B cell (primary cell): ENCODE results near the gene ACSF2.

Experiments used
- EZH2 ChIP-seq: IDR thresholded peaks from 2 replicates; pipeline ENCODE4 v1.6.1; 2012; ENCODE audit warnings: borderline replicate concordance, low read depth, mild to moderate bottlenecking, moderate library complexity, low read length; ENCODE audit not compliant: insufficient read depth, poor library complexity, severe bottlenecking
- TF ChIP-seq, protein P1 (sequence below): fragments of 200-600 bp; IDR thresholded peaks from one replicate; pipeline ENCODE4 v1.8.0; 2022; ENCODE audit warnings: antibody characterized with exemption, mild to moderate bottlenecking

DNA sequence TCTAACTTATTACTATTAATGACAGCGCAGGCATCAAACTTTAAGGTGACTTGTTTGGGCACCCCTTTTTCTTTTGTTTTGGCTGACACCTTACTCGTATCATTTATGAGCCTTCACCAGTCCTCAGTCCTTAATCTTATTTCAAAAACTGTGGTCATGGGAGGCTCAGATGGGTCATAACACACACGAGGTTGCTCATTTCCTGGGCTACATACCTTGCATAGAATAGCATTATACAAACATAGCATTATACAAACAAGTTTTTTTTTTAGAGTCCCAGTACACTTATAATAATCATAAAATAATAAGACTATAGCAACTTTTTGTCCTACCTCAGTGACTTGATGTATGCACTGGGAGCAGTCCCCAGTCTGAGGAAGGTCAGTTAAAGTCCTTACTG is 11.2 kb upstream of the ACSF2 start:
- TF ChIP-seq, protein P1, sequence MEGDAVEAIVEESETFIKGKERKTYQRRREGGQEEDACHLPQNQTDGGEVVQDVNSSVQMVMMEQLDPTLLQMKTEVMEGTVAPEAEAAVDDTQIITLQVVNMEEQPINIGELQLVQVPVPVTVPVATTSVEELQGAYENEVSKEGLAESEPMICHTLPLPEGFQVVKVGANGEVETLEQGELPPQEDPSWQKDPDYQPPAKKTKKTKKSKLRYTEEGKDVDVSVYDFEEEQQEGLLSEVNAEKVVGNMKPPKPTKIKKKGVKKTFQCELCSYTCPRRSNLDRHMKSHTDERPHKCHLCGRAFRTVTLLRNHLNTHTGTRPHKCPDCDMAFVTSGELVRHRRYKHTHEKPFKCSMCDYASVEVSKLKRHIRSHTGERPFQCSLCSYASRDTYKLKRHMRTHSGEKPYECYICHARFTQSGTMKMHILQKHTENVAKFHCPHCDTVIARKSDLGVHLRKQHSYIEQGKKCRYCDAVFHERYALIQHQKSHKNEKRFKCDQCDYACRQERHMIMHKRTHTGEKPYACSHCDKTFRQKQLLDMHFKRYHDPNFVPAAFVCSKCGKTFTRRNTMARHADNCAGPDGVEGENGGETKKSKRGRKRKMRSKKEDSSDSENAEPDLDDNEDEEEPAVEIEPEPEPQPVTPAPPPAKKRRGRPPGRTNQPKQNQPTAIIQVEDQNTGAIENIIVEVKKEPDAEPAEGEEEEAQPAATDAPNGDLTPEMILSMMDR: no peak
- no peak for TF ChIP-seq EZH2
